ENCODE measurements around the gene PREX1. TPM values are rescaled to one million over a fixed set of nuclear protein-coding genes. Genes with fewer than 3 reads are reported as not detected.
"Not testable (repeated sequence)": the region's sequence is repeated elsewhere in the genome, so short reads cannot be mapped to it uniquely, and the experiment has no call there.

Gene PREX1
- total and polyA plus RNA-seq, 3 donors from 2014 or later: 18.0 to 36.5 (median 27.1) TPM

DNA sequence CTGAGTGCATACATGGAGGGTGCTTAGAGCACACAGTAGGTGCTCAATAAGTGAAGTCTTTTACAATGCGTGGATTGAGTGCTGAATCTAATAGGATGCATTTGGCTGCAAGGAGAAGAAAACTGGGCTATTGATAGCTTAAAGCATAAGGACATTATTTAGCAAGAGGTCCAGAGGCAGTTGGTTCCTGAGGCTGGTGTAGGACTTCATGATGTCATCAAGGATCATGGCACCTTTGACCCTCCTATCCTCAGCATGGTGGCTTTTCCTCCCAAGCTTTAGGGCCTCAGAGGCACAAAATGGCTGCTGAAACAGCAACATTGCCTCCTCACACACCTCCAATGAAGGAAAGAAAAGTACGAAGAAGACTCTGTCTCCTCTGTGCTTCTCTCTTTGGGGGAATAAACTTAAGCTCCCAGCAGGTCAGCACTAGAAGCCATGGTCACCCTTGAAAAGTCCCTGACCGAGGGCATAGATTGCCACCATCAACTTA, 3.1 kb upstream of the PREX1 start:
- TF ChIP-seq POLR2A (IDR thresholded peaks at IDR 0.05): no peak
- TF ChIP-seq, protein P1, sequence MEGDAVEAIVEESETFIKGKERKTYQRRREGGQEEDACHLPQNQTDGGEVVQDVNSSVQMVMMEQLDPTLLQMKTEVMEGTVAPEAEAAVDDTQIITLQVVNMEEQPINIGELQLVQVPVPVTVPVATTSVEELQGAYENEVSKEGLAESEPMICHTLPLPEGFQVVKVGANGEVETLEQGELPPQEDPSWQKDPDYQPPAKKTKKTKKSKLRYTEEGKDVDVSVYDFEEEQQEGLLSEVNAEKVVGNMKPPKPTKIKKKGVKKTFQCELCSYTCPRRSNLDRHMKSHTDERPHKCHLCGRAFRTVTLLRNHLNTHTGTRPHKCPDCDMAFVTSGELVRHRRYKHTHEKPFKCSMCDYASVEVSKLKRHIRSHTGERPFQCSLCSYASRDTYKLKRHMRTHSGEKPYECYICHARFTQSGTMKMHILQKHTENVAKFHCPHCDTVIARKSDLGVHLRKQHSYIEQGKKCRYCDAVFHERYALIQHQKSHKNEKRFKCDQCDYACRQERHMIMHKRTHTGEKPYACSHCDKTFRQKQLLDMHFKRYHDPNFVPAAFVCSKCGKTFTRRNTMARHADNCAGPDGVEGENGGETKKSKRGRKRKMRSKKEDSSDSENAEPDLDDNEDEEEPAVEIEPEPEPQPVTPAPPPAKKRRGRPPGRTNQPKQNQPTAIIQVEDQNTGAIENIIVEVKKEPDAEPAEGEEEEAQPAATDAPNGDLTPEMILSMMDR (IDR thresholded peaks at IDR 0.05): no peak
- Histone ChIP-seq H3K27me3 (no peaks in the 10 kb centered on the region), H3K27ac (no peak overlapping the region), H3K4me1 (peaks cover 10% of the 10 kb centered on the region), H3K9me3 (no peaks in the 10 kb centered on the region), H3K36me3 (ENCODE audit: low read depth, missing control alignments) (no peaks in the 10 kb centered on the region), H3K4me3 (no peak overlapping the region)
- intact Hi-C loops (cut with DNase I; ENCODE audit: low total_unique reads): no loop called here
- 94% methylated on average over 3 of the region's 3 CpGs for WGBS, 2 donors
- DNase-seq: no peak

DNA sequence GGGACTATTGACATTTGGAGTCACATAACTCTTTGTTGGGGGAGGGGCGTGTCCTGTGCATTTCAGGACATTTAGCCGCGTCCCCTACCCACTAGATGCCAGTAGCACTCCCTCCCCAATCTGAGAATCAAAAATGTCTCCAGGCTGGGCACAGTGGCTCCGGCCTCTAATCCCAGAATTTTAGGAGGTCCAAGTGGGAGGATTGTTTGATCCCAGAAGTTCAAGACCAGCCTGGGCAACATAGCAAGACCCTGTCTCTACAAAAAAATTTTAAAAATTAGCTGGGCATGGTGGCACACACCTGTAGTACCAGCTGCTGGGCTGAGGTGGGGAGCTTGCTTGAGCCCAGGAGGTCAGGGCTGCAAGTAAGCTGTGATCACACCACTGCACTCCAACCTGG, 2.1 kb upstream of the PREX1 start:
- TF ChIP-seq, protein P1 (IDR thresholded peaks at IDR 0.05): no peak
- TF ChIP-seq POLR2A (IDR thresholded peaks at IDR 0.05): no peak
- 72 to 73% methylated on average over 4 of the region's 4 CpGs for WGBS, 2 donors
- DNase-seq: no peak
- Histone ChIP-seq H3K4me3 (no peak overlapping the region), H3K9me3 (no peaks in the 10 kb centered on the region), H3K36me3 (ENCODE audit: low read depth, missing control alignments) (no peaks in the 10 kb centered on the region), H3K27me3 (no peaks in the 10 kb centered on the region), H3K4me1 (peaks cover 10% of the 10 kb centered on the region), H3K27ac (no peak overlapping the region)
- intact Hi-C loops (cut with DNase I; ENCODE audit: low total_unique reads): no loop called here

DNA sequence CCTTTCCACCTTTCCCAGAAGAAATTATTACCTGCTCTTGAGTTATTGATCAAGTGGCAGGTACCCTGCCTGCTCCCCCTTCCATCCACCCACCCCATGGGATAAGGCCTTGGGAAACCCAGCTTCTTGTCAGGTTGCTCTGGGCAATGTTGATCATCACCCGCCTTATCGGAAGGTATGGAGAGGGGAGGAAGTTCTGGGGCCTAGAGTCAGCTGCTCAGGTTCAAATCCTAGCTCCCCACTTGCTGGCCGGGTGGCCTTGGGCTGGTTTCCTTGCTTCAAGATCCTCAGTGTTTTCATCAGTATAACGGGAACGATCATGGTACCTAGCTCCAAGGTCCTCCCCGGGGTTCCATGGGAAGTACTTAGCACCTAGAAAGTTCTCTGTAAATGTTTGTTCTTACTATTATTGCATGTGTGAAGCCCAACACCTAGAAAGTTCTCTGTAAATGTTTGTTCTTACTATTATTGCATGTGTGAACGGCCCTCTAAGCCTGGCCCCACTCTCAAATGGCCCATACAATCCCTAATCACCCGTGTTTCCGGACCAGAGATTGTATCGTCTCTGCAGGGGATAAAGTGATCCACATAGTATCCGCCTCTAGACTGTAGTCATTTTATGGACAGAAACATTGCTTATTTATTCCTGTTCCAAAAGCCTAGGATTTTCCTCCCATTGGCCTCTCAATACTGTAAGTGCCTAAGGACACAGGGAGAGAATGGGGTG, 1.1 kb upstream of the PREX1 start:
- intact Hi-C loops (cut with DNase I; ENCODE audit: low total_unique reads): no loop called here
- Histone ChIP-seq H3K9me3 (no peaks in the 10 kb centered on the region), H3K36me3 (ENCODE audit: low read depth, missing control alignments) (no peaks in the 10 kb centered on the region), H3K27me3 (no peaks in the 10 kb centered on the region), H3K4me3 (peak overlapping the region; percentile 54 to 69), H3K4me1 (peaks cover 10% of the 10 kb centered on the region), H3K27ac (peak overlapping the region in 1 of 2 donors; percentile 68)
- no peak for DNase-seq
- TF ChIP-seq, protein P1 (IDR thresholded peaks at IDR 0.05): no peak
- TF ChIP-seq POLR2A (IDR thresholded peaks at IDR 0.05): no peak
- WGBS, 2 donors: 49 to 60% methylated on average over 11 of the region's 11 CpGs

DNA sequence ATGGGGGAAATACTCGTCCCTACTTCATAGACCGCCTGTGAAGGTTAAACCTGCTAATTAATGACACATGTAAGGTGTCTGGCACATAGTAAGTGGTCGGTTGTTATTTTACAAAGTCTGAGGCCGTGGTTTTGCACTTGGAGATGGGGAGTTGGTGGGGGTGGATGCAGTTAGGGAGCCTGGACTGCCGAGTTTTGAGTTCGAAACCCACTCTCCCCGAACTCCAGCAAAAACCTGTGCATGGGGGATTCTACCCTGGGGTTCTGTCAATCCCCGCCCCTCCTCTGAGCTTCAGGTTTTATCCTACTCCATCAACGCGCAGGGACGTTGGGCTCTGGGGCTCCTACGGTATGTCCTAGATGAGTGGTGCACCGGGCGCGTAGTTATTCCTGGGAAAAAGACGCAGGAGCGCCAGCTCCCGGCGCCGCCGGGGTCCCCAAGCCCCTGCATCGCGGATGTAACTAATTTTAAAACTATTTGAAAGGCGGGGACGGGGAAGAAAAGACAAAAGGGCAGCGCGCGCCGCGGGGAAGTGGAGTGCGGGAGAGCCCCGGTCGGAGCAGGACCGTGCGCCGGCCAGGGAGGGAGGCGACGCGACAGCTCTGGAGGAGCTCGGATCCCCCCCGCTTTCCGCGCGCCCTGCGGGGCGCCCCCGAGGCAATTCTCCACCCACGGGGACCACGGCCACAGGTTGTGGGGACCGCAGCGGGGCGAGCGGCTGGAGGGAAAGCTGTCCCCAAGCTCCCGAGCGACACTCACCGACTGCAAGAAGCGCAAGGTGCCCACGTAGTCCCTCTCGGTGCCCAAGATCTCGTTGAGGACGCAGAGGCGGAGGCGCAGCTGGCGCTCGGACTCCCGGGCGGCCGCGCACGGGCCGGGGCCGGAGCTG, 672 bp downstream of the PREX1 start:
- 7 to 9% methylated on average over 31 to 72 of the region's 72 CpGs for WGBS, 2 donors
- Histone ChIP-seq H3K4me1 (peaks cover 10% of the 10 kb centered on the region), H3K27me3 (no peaks in the 10 kb centered on the region), H3K27ac (no peak overlapping the region), H3K36me3 (ENCODE audit: low read depth, missing control alignments) (no peaks in the 10 kb centered on the region), H3K9me3 (no peaks in the 10 kb centered on the region), H3K4me3 (peak overlapping the region; percentile 55 to 58)
- intact Hi-C loops (cut with DNase I; ENCODE audit: low total_unique reads): no loop called here
- TF ChIP-seq POLR2A (IDR thresholded peaks at IDR 0.05): no peak
- TF ChIP-seq, protein P1 (IDR thresholded peaks at IDR 0.05): no peak
- DNase-seq: no peak

DNA sequence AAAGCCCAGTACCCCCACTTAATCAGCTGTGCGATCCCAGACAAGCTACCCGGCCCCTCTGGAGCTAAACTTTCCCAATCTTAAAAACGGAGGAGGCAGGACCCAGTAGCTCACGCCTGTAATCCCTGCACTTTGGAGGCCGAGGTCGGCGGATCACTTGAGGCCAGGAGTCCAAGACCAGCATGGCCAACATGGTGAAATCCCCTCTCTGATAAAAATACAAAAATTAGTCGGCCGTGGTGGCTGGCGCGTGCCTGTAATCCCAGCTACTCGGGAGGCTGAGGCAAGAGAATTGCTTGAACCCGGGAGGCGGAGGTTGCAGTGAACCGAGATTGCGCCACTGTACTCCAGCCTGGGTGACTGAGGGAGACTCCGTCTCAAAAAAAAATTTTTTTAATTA, 1.3 kb downstream of the PREX1 start:
- 34 to 39% methylated on average over 15 to 17 of the region's 17 CpGs for WGBS, 2 donors
- H3K36me3 ChIP-seq (ENCODE audit: low read depth, missing control alignments); H3K9me3 ChIP-seq; DNase-seq; H3K4me1 ChIP-seq; H3K27ac ChIP-seq; H3K27me3 ChIP-seq; intact Hi-C loops (cut with DNase I; ENCODE audit: low total_unique reads): not testable (repeated sequence)
- peak overlapping the region; percentile 55 to 58 for H3K4me3 ChIP-seq
